ENCODE data around the gene ARL5C.

Gene ARL5C

DNA sequence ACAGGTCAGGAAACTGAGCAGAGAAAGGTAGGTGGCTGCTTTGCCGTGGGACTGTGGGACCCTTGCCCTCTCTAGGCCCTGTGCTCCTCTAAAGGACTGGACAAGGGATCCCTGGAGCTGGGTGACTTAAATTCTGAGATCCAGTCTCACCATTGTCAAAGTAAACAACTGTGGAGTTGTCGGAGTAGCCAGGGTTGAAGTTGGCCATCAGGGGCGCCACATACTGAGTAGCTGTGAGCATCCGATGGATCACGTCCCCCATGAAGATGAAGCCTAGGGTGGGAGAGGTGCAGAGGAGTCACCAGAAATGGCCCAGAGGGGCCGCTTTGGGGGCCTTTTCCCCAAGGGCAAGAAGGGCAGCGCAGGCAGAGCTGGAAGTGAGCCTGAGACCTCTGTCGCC, 58.0 kb downstream of the ARL5C start:
- no peak for DNase-seq (ENCODE audit: low read depth)

DNA sequence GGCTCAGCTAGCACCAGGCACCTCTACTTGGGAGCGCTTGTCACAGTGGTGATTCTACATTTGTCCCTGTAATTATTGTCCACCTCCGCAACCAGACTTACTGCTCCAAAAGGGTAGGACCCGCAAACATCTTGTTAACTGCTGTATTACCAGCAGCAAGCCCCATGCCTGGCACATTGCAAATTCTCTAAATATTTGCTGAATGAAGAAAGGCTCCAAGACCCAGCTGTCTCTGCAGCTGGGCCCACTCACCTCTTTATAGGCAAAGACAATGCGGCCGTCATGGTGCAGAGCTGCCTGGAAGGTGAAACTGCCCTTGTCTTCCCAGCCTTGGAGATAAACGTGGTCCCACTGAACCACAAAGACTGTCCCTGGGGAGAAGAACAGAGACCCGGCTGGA, 58.8 kb downstream of the ARL5C start:
- no peak for DNase-seq (ENCODE audit: low read depth)
